Activated CD4-positive, CD25-positive, alpha-beta regulatory T cell (primary cell): ENCODE results near the gene SP140L.
"Not testable (repeated sequence)": the region's sequence is repeated elsewhere in the genome, so short reads cannot be mapped to it uniquely, and the experiment has no call there.

Source experiments
- DNase-seq, 4 experiments: peaks; one replicate each; lab custom pipeline; 2025; lab: John Stamatoyannopoulos, UW

The SP140L gene

GRCh38 chr2:230419181-230419580 is 92.2 kb downstream of the SP140L start:
- DNase-seq: no peak

GRCh38 chr2:230422149-230422548 is 95.2 kb downstream of the SP140L start:
- no peak for DNase-seq

DNA sequence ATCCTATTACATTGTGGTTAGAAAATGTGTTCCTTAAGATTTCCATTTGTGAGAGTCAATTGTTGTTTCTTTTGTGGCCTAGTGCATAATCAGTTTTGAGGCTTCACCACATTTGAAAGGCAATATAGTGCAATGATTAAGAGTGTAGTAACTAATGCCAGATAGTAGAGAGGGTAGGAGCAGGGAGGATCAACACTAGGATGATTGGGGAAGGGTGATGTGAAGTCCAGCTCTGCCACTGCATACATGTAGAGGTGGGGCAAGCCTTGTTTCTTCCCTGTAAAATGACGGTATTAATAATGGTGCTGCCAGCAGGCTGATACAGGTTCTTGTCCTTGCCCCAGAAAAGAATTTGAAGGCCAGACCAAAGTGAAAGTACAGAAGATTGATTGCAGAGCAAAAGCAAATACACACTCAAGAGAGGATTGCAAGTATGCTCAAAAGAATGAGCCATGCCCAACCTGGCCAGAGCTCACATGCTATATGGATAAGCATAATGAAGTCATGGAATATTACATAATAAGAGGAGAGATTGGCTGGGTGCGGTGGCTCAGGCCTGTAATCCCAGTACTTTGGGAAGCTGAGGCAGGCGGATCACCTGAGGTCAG is 97.0 kb downstream of the SP140L start:
- no peak for DNase-seq

DNA sequence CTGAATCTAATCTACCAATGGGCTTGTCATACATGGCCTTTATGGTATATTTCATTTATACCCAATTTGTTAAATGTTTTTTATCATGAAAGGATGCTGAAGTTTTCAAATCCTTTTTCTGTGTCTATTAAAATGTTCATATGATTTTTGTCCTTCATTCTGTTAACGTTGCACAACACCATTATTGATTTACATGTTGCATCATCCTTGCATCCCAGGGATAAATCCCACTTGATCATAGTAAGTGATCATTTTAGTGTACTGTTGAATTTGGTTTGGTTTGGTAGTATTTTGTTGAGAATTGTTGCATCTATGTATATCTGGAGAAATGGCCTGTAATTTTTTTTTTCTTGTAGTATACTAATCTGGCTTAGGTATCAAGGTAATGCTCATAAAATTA is 98.4 kb downstream of the SP140L start:
- no peak for DNase-seq

GRCh38 chr2:230429513-230429912 is 102.5 kb downstream of the SP140L start:
- no peak for DNase-seq

DNA sequence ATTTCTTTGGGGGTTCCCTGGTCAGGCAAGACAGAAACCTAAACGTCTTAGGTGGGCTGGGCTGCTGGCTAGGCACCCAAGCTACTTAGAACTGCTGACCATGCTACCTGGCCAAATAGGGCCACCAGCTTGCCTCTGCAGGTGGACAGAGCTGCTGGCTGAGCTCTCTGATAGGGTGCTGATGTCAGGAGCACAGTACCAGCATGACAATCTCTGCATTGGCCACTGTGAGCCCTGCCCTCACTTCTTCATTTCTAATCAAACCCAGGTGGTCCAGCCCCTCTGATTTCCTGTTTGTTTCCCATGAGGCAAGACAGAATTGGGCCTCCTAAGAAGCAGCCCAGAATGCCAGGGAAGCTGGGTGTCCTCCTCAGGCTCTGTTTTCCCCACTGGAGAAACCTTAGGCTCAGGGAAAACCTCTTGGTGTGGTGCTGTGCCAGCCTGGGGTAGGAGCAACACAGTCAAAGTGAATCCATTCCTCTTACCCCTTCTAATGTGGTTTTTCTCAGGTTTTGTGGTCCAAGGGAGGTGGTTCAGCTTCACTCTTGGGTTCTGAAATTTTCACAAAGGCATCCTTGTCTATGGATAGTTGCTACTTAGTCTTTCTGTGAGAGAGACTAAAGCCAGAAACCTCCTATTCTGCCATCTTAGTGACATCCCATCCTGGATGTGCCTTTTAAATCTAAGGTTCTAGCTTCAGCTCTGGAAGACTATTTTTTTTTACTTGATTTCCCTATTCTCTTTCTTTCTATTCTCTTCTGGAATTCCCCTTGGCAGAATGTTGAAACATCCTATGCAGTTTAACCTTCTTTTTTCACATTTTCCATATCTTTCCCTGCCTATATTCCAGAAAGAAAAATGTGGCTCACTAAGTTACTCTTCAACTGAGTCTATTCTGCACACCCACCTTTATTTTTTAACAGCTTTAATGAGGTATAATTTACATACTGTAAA is 104.2 kb downstream of the SP140L start:
- no peak for DNase-seq

GRCh38 chr2:230434677-230435324 is 107.8 kb downstream of the SP140L start:
- no peak for DNase-seq

DNA sequence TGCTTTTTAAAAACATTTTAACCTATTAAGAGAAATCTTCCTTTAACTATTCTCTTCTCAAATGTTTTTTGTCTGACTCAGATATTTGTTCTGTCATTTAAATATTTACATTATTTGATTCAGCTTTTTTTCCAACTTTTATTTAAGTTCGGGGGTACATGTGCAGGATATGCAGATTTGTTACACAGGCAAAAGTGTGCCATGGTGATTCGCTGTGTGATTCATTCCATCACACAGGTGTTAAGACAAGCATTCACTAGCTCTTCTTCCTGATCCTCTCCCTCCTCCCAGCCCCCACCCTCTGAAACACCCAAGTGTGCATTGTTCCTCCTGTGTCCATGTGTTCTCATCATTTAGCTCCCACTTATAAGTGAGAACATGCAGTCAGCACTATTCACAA is 108.4 kb downstream of the SP140L start:
- no peak for DNase-seq

GRCh38 chr2:230439121-230439520 is 112.1 kb downstream of the SP140L start:
- not testable (repeated sequence) for DNase-seq

DNA sequence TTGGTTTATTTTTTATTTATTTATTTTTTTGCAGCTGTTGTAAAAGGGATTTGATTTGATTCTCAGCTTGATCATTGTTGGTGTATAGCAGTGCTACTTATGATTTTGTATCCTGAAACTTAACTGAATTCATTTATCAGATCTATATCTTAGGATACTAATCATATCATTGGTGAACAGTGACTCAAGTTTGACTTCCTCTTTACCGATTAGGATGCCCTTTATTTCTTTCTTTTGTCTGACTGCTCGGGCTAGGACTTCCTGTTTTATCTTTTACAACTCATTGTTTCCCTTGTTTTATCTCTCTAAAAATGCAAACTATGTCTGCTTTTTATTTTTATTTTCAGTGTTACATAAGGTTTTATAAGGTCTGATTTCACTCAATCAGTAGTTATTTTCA is 112.6 kb downstream of the SP140L start:
- no peak for DNase-seq

- no peak for DNase-seq
Measured at GRCh38 chr2:230441227-230441897, 114.4 kb downstream of the SP140L start.

DNA sequence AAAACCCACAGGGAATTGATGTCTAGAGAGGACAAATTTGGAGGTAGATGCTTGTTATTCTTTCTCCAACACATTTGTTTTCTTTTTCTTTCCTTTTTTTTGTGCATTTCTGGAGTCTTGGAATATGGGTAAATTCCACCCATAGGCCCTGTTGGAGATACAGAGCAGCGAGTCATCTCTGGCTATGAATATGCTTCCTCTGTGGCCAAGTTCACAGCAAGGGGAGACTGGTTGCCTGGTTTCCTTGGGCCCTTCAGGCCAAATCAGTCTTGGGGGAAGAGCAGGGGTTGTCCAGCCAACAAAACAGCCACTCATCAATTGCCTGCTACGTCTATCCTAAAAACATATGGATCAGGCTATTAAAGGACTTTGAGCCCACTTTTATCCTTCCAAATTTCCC is 116.5 kb downstream of the SP140L start:
- no peak for DNase-seq

GRCh38 chr2:230444832-230445231 is 117.8 kb downstream of the SP140L start:
- DNase-seq: no peak

GRCh38 chr2:230447036-230447435 is 120.0 kb downstream of the SP140L start:
- DNase-seq: no peak

DNA sequence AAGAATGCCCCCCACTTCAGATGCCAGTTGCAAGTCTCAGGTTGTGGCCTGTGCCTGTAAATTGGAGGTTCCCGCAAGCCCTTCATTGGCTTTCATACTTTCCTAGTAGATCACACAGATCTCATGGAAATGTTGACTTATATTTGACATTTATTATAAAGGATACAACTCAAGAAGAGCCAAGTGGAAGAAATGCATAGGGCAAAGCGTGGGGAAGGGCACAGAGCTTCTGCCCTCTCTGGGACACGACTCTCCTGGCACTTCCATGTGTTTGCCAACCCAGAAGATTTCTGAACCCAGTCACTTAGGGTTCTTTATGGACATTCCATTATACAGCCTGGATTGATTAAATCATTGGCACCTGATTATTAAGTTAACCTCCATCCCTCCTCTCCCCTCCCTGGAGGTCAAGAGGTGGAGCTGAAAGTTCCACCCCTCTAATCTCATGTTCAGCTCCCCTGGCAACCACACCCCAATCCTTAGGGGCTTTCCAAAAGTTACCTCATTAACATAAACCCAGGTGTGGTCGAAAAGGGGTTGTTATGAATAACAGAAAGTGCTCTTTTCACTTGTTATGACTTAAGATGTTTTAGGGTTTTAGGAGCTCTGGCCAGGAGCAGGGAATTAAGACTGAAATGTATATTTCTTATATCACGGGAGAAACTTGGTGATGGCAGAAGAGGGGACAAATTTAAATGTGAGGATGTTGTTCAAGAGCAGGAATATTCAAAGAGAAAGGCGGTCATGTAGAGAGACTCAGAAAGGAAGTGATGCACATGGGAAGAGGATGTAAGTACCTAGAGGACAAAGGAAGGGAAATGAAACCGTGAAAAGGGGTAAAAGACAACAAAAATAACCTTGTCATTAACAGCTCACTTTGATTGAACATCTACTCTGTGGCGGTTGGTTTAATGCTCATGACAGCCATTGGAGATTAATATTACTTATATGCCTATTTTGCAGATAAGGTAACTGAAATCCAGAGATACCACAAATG is 120.8 kb downstream of the SP140L start:
- DNase-seq: no peak

GRCh38 chr2:230449901-230450467 is 123.0 kb downstream of the SP140L start:
- DNase-seq: no peak

DNA sequence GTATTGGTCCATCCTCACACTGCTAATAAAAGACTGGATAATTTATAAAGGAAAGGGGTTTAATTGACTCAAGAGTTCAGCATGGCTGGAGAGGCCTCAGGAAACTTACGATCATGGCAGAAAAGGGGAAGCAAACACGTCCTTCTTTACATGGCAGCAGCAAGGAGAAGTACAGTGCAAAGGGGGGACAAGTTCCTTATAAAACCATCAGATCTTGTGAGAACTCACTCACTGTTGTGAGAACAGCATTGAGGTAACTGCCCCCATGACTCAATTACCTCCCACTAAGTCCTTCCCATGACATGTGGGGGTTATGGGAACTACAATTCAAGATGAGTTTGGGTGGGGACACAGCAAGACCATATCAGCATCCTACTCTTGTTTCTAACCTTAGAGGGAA is 126.0 kb downstream of the SP140L start:
- DNase-seq: no peak
